HG02870 (cell line): ENCODE results near the gene RNF150.
"Not testable (repeated sequence)": the region's sequence is repeated elsewhere in the genome, so short reads cannot be mapped to it uniquely, and the experiment has no call there.

Experiments
- ATAC-seq: cut with Tn5 transposase; IDR thresholded peaks from one replicate; pipeline ENCODE4 v1.9.1; 2021; ENCODE audit warnings: mild to moderate bottlenecking, moderate library complexity; ENCODE audit not compliant: unreplicated experiment

The RNF150 gene

DNA sequence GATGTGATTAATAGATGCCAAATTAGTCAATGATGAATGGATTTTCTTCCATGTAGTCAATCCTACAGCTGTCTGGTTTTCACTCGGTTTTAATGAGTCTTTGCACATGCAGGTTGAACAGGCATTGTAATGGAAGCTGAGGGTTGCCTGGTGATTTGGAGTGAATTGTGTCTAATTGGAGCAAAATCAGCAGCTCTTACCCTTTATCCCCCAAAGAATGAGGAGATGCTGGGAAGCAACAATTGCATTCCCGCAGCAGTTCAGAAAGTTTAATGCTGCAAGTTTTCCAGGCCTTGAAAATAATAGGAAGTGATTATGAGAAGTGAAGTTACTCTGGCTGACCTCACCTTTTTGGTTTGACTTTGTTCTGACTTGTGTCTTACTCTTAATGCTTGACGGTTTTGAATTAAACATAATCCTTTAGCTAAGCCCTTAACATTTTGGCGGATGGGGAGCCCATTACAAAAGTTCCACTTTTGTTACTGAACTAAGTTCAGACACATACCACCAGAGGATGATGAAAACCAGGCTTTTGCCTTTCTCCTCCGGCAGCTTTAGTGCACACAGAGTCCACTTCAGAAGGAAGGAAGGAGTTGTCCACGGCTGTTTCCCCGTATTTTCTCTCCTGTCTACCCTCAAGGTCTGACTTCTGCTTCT lies 298.3 kb downstream of the RNF150 start:
- no peak for ATAC-seq

- no peak for ATAC-seq
These were observed 300.0 kb downstream of the RNF150 start for GRCh38 chr4:140833280-140833679.

DNA sequence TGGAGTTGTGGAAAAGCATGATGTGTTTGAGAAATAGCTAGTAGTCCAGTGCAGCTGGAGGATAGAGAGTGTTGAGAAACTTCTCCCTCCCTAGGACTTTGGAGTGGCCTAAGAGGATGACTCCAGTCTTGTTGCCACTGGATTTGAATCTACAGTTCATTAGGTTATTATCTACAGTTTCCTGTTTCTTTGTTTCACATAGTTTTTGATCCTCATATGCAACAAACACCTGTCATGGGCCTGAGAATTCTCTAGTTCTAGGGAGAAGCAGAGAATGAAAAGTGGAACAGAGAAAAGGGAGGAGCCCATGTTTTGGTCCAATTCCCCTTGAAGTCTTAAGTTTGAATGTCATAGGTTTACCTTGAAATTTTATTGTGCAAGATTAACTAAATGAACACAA lies 303.4 kb downstream of the RNF150 start:
- peak; percentile 71 for ATAC-seq

GRCh38 chr4:140826701-140827027 lies 306.6 kb downstream of the RNF150 start:
- ATAC-seq, result peak; percentile 86

GRCh38 chr4:140820520-140820919 lies 312.7 kb downstream of the RNF150 start:
- not testable (repeated sequence) for ATAC-seq

DNA sequence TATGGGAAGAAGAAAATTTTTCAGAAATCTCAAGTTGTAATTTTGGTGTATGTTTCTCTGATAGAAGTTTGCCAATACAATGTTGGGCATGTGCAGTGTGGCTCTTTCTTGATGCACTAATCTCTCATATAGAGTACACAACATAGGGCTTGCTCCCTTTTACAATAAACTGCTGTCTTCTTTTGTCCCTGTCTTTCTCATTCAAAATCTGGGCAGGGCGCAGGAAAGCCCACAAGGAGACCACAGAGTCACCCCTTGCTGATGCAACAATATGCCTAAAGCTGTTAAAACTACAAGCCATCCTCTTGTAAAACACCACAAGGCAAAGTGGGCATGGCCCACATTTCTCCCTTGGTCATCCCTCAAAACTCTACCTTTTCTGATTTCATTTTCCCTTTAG lies 313.7 kb downstream of the RNF150 start:
- no peak for ATAC-seq

GRCh38 chr4:140818433-140818832 lies 314.8 kb downstream of the RNF150 start:
- ATAC-seq, result no peak

- no peak for ATAC-seq
These were observed 316.3 kb downstream of the RNF150 start for GRCh38 chr4:140816806-140817510.

GRCh38 chr4:140813804-140814203 lies 319.5 kb downstream of the RNF150 start:
- no peak for ATAC-seq

DNA sequence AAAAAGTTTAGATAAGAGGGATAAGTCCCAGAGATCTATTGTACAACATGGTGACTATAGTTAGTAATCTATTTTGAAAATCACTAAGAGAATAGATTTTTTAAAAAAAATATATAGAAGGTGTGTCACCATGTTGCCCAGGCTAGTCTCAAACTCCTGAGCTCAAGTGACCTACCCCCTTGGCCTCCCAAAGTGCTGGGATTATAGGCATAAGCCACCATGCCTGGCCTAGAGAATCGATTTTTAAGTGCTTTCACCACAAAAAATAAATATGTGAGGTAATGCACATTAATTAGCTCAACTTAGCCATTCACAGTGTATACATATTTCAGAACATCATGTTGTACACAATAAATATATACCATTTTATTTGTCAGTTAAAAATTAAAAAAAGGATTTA lies 320.4 kb downstream of the RNF150 start:
- no peak for ATAC-seq

DNA sequence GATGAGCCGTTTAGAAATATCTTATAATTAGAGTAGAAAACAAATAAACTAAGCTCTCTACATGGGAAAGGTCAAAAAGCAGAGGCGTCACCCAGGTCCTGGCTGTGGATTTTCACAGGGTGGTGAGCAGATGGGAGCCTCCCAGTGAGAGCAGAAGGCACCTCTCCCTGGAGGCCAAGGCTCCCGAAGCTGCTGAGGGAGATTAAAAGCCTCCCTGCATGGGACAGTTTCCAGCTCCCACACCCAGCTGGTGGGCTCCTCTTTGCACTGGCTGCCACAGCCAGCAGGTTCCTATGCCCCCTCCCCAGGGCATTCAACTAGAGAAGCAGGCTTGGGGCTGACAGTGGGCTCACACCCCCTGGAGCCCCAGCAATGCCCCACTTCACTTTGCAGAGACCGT lies 321.8 kb downstream of the RNF150 start:
- ATAC-seq, result no peak

DNA sequence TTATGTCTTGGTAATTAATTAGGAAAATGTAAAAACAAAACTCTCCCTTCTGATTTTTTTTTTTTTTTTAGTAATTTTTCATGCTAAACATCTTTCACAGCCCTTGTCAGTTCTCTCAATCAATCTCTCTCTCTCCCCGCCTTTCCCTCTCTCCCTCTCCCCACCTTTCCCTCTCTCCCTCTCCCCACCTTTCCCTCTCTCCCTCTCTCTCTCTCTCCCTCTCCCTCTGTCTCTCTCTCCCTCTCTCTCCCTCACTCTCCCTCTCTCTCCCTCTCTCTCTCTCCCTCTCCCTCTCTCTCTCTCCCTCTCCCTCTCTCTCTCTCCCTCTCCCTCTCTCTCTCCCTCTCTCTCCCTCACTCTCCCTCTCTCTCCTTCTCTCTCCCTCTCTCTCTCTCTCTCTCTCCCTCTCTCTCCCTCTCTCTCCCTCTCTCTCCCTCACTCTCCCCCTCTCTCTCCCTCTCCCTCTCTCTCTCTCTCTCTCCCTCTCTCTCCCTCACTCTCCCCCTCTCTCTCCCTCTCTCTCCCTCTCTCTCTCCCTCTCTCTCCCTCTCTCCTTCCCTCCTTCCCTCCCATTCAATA lies 322.6 kb downstream of the RNF150 start:
- ATAC-seq, result not testable (repeated sequence)
